GM12873 (cell line): ENCODE measurements around the gene AP3S2.

ENCODE experiments used
- CTCF ChIP-seq: IDR thresholded peaks from 2 replicates; pipeline ENCODE4 v1.5.1; 2012; ENCODE audit warnings: low read depth, mild to moderate bottlenecking, moderate library complexity, low read length, control low read depth; ENCODE audit not compliant: insufficient read depth; ENCODE audit errors: missing control alignments

Gene AP3S2

GRCh38 chr15:89806559-89807550, 86.9 kb downstream of the AP3S2 start:
- no peak for TF ChIP-seq CTCF

GRCh38 chr15:89806210-89806558, 87.6 kb downstream of the AP3S2 start:
- no peak for TF ChIP-seq CTCF

- TF ChIP-seq CTCF = no peak
Measured at GRCh38 chr15:89805241-89806209, 88.3 kb downstream of the AP3S2 start.

GRCh38 chr15:89803941-89804800, 89.6 kb downstream of the AP3S2 start:
- no peak for TF ChIP-seq CTCF

- no peak for TF ChIP-seq CTCF
Measured at GRCh38 chr15:89802986-89803824, 90.6 kb downstream of the AP3S2 start.

- no peak for TF ChIP-seq CTCF
Measured at GRCh38 chr15:89802231-89802928, 91.4 kb downstream of the AP3S2 start.
